Activated naive CD8-positive, alpha-beta T cell treated with anti-CD3 and anti-CD28 coated beads, Interleukin-2, amount 10 ng/mL, durations not matched to agents 7 days and 5 days (primary cell): ENCODE data around the gene ADRA2B. TPM values are rescaled to one million over a fixed set of nuclear protein-coding genes. Genes with fewer than 3 reads are reported as not detected.

Experiments used
- ATAC-seq: fragments of 150-1000 bp; cut with Tn5 transposase; one replicate; pipeline ENCODE4 v1.10.0; 2021; ENCODE audit warnings: low read depth, moderate library complexity
- POLR2A ChIA-PET: fragments of 350-600 bp; sonication (Branson Sonifier 250); formaldehyde crosslinking; loops from one replicate; lab custom pipeline; 2021; ENCODE audit warnings: antibody characterized with exemption; lab: Charles Lee
- DNase-seq: peaks from one replicate; pipeline ENCODE4 v3.0.0; 2021
- H3K27ac Mint-ChIP-seq: one replicate; pipeline ENCODE4 v1.8.0; 2022; ENCODE audit warnings: mild to moderate bottlenecking, mixed read lengths
- H3K27me3 Mint-ChIP-seq: one replicate; pipeline ENCODE4 v1.8.0; 2022; ENCODE audit warnings: mild to moderate bottlenecking, moderate library complexity, mixed read lengths
- H3K36me3 Mint-ChIP-seq: one replicate; pipeline ENCODE4 v1.8.0; 2021; ENCODE audit warnings: mild to moderate bottlenecking, mixed read lengths
- H3K4me1 Mint-ChIP-seq: one replicate; pipeline ENCODE4 v1.8.0; 2021; ENCODE audit warnings: mixed read lengths
- H3K4me3 Mint-ChIP-seq: one replicate; pipeline ENCODE4 v1.8.0; 2022; ENCODE audit warnings: mild to moderate bottlenecking, moderate library complexity, mixed read lengths
- H3K9me3 Mint-ChIP-seq: one replicate; pipeline ENCODE4 v1.8.0; 2021; ENCODE audit warnings: mixed read lengths
- total RNA-seq, 2 experiments: library from RNA; stranded (reverse); gene quantifications; one replicate each; pipeline ENCODE4 v1.2.3, GENCODE V29; 2021

Gene ADRA2B
- total RNA-seq, 2 experiments from 2014 or later = 0.17 to 0.26 TPM

DNA sequence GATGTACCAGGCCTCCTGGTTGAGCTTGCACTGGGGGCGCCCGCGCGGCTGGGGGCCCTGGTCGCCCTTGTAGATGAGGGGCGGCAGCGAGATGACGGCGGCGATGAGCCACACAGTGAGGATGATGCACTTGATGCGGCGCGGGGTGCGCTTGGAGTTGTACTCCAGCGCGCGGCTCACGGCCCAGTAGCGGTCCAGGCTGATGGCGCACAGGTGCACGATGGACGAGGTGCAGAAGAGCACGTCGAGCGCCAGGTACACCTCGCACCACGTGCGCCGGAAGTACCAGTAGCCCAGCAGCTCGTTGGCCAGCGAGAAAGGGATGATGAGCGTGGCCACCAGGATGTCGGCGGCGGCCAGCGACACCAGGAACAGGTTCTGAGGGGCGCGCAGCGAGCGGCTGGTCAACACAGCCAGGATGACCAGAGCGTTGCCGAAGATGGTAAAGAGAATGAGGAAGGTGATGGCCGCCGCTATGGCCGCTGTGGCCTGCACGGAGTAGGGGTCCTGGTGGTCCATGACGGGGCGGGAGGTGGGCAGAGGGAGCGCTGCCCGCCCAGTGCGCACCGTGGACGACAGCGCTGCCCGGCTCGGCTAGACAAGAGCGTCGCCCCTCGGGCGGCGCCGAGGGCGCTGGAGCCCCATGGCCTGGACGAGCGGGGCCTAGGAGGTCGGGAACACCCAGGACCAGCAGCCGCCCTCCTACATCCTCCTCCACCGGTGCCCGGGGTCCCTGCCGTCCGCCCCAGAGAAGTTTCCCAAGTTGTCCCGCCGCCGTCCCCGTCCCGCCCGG lies 544 bp downstream of the ADRA2B start:
- Mint-ChIP-seq H3K27me3 (peaks cover 28% of the 10 kb centered on the region), H3K4me3 (peak overlapping the region; percentile 76), H3K27ac (no peak overlapping the region), H3K36me3 (no peaks in the 10 kb centered on the region), H3K9me3 (no peaks in the 10 kb centered on the region), H3K4me1 (peaks cover 15% of the 10 kb centered on the region)
- DNase-seq (no peak), ATAC-seq (no peak)
- POLR2A ChIA-PET = no interaction called here

DNA sequence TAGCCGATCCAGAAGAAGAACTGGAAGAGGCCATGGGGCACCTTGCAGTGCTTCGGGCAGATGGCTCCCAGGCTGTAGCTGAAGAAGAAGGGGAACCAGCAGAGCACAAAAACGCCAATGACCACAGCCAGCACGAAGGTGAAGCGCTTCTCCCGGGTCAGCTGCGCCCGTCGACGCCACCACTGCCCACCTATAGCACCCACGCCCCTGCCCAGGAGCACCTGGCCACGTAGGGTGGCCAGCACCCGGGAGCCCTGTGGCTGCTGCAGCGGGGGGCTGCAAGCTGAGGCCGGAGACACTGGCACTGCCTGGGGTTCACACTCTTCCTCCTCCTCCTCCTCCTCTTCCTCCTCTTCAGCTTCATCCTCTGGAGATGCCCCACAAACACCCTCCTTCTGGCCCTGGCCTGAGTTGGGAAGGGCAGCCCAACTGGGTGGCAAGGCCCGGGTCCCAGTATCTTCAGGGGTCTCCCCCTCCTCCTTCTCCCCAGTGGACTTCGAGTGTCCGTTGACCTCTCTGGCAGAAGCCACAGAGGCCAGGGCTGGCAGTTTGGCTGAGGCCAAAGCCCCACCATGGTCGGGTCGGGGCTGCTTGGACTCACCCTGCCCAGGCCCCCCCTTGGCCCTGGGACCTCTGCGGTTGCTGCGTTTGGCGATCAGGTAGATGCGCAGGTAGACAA lies 1.3 kb downstream of the ADRA2B start:
- H3K4me3 Mint-ChIP-seq = peak overlapping the region; percentile 76
- ATAC-seq (no peak), DNase-seq (peak; percentile 34)
- POLR2A ChIA-PET = no interaction called here
- no peak overlapping the region for H3K27ac Mint-ChIP-seq
- H3K27me3 Mint-ChIP-seq = peaks cover 21% of the 10 kb centered on the region
- H3K9me3 Mint-ChIP-seq = no peaks in the 10 kb centered on the region
- no peaks in the 10 kb centered on the region for H3K36me3 Mint-ChIP-seq
- H3K4me1 Mint-ChIP-seq = peaks cover 9% of the 10 kb centered on the region

DNA sequence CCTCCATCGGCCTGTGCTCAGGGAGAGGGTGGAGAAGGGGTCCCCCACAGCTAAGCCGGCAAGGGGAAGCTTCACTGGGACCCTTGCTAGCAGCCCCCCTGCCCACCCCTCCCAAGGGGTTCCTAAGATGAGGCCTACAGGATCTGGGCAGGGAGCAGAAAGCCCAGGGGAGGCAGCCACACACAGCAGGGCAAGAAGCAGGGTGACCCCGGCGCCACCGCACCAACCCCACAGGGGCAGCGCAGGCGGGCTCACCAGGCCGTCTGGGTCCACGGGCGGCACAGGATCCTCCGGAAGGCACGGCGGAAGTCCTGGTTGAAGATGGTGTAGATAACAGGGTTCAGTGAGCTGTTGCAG lies 1.8 kb downstream of the ADRA2B start:
- peaks cover 5% of the 10 kb centered on the region for H3K4me1 Mint-ChIP-seq
- no peaks in the 10 kb centered on the region for H3K9me3 Mint-ChIP-seq
- no peak for ATAC-seq
- H3K27me3 Mint-ChIP-seq = peaks cover 17% of the 10 kb centered on the region
- POLR2A ChIA-PET = no interaction called here
- H3K36me3 Mint-ChIP-seq = no peaks in the 10 kb centered on the region
- DNase-seq = no peak
- H3K27ac Mint-ChIP-seq = no peak overlapping the region
- H3K4me3 Mint-ChIP-seq = no peak overlapping the region

DNA sequence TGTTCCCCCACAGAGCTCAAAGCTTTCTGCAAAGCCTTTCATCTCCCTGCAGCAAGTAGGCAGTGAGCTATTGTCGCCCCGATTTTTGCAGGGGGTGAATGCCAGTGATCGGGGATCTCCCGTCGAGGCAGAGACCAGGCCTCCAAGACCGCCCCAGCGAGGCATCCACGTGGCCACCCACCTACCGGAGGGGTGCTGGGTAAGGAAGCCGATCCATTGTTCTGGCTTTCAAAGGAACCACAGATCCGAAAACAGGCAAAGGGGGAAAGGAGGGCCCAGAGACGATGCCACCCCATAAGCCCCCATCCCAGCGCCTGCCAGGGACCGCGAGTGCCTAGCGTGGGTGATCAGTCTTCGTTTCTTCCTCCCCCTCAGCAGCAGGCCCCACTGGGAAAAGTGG lies 2.4 kb downstream of the ADRA2B start:
- Mint-ChIP-seq H3K36me3 (no peaks in the 10 kb centered on the region), H3K9me3 (no peaks in the 10 kb centered on the region), H3K27me3 (peaks cover 16% of the 10 kb centered on the region), H3K27ac (no peak overlapping the region), H3K4me3 (no peak overlapping the region), H3K4me1 (peaks cover 5% of the 10 kb centered on the region)
- ATAC-seq = no peak
- peak; percentile 13 for DNase-seq
- POLR2A ChIA-PET = no interaction called here

DNA sequence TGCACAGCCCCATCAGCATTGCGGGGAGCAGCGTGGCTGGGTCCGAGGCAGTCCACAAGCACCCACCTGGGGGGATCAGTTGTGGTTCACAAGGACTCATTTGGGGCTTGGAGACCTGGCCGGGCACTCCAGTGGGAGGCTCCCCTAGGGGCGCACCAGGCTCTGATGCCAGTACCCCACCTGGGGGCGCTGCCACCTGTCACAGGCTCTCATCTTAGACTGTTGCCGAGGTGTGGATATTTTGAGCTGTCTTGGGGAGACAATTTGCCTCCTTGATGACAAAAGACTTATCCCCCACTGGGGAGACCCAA lies 3.0 kb downstream of the ADRA2B start:
- POLR2A ChIA-PET = no interaction called here
- peaks cover 15% of the 10 kb centered on the region for H3K27me3 Mint-ChIP-seq
- H3K9me3 Mint-ChIP-seq = no peaks in the 10 kb centered on the region
- no peak overlapping the region for H3K27ac Mint-ChIP-seq
- H3K36me3 Mint-ChIP-seq = no peaks in the 10 kb centered on the region
- peak; percentile 32 for DNase-seq
- peaks cover 5% of the 10 kb centered on the region for H3K4me1 Mint-ChIP-seq
- ATAC-seq = no peak
- H3K4me3 Mint-ChIP-seq = no peak overlapping the region

DNA sequence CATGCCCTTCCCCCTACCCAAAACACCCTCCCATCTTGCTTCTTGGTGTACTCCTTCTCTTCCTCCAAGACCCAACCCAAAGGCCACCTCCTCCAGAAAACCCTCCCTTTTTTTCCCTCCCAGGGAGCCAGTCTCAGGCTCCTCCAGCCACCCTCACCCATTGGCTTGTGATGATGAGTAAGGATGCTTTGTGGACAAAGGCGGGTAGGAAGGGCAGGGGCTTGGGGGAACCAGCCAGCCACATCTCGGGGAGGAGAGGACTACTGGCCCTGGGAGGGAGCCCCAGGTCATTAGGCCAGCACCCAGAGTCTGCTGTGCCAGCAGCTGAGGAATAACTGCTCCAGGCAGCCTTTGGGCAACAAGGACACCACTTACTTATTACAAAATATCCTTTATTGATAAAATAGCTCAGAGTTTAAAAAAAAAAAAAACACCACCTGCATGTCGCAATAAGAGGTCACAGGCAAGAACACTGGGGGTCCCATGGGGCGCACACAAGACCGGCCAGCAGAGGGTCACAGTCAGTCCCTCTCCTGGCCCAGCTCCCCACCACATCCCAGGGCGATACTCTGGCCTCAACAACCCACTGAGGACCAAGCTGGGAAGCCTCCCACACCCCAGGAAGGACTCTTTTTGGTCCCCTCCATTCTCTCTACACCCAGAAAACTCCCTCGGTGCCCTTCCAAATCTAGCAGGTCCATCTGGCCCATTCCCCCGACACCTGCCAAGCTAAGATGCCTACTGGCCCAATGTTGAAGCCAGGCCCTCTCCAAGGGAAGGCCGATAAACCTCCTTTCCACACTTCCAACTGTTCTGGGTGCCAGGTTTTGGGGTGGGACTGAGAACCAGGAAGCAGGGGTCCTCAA lies 3.6 kb downstream of the ADRA2B start:
- DNase-seq = peak; percentile 8
- H3K4me1 Mint-ChIP-seq = peaks cover 5% of the 10 kb centered on the region
- no peaks in the 10 kb centered on the region for H3K9me3 Mint-ChIP-seq
- H3K4me3 Mint-ChIP-seq = no peak overlapping the region
- POLR2A ChIA-PET = no interaction called here
- H3K27ac Mint-ChIP-seq = no peak overlapping the region
- ATAC-seq = no peak
- no peaks in the 10 kb centered on the region for H3K36me3 Mint-ChIP-seq
- H3K27me3 Mint-ChIP-seq = peaks cover 11% of the 10 kb centered on the region

DNA sequence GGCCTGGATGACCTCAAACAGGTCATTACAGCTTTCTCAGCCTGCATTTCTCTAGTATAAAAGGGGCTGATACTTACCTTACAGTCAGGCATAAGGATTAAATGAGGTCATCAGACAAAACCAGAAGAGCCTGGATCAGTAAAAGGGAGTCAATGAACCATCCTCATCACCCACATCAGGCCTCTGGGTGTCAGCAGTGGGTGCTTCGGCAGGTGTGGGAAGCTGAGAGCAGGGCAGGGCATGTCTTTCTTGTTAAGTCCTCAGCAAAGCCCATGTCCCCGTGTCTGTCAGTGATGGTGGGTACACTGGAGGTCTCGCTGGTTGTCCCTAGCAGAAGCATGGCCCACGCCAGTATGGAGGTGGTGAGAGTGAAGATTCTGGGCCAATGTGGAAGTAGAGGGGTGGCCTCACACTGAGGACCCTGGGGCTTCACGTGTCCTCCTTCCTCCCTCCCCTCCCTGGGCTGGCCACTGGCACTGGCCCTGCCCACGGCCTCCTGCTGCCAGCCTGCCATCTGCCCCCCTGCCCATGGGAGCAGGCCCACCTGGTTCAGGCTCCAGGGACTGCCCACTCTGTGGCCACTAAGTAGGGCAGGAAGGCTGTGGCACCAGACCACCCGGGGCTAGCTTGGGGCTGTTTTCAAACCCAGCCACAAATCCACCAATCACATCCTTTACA lies 4.4 kb downstream of the ADRA2B start:
- POLR2A ChIA-PET = no interaction called here
- Mint-ChIP-seq H3K4me1 (peaks cover 3% of the 10 kb centered on the region), H3K36me3 (no peaks in the 10 kb centered on the region), H3K4me3 (no peak overlapping the region), H3K27ac (no peak overlapping the region), H3K27me3 (peaks cover 9% of the 10 kb centered on the region), H3K9me3 (no peaks in the 10 kb centered on the region)
- ATAC-seq (no peak), DNase-seq (peak; percentile 29)

DNA sequence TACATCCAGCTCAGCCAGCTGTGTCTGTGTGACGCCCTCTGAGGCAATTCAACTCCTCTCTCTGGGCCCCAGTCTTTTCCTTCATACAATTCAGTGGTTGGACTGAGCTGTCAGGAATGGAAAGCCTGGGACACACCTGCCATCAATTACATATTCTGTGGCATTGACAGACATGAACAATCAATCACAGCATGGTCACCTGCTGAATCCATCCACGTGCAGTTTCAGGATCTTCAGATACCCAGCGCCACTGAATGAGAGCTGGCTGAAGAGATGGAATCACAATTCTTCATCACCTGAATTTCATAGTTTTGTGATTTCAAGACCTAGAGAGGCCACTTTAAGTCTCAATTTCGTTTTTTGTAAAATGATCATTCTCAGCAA lies 5.1 kb downstream of the ADRA2B start:
- Mint-ChIP-seq H3K27ac (no peak overlapping the region), H3K36me3 (no peaks in the 10 kb centered on the region), H3K4me1 (peaks cover 3% of the 10 kb centered on the region), H3K27me3 (peaks cover 9% of the 10 kb centered on the region), H3K9me3 (no peaks in the 10 kb centered on the region), H3K4me3 (no peak overlapping the region)
- POLR2A ChIA-PET = no interaction called here
- ATAC-seq (no peak), DNase-seq (no peak)

DNA sequence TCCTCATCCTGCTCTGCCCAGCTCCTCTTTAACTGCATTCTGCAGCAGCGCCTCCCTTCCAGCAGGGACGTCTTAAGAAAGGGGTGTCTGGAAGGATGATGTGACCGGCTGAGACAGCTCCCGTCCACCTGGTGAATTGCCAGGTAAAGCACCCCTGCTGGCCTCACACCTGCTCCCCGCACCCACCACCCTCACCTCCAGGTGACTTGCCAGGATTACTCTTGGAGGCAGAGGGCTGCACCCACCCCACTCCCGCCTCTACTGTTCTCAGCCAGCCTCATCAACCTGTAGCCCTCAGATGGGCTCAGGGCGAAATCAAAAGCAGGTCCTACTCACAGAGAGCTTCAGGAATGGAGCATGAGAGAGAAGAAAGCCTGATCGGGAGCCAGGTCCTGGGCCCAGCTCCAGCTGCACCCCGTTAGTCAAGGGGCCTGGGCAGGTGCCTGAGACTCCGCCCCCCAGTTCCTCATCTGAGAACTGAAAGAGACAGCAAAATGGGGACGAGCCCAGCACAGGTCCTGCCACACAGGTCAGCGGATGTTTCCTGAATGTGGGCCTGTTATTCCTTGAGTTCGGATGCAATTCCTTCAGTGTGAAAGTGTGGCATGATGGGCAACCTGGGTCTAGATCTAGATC lies 5.6 kb downstream of the ADRA2B start:
- H3K27ac Mint-ChIP-seq = no peak overlapping the region
- POLR2A ChIA-PET = no interaction called here
- no peak for ATAC-seq
- peaks cover 2% of the 10 kb centered on the region for H3K4me1 Mint-ChIP-seq
- H3K27me3 Mint-ChIP-seq = peaks cover 7% of the 10 kb centered on the region
- H3K4me3 Mint-ChIP-seq = no peak overlapping the region
- DNase-seq = peak; percentile 17
- H3K36me3 Mint-ChIP-seq = no peaks in the 10 kb centered on the region
- no peaks in the 10 kb centered on the region for H3K9me3 Mint-ChIP-seq

DNA sequence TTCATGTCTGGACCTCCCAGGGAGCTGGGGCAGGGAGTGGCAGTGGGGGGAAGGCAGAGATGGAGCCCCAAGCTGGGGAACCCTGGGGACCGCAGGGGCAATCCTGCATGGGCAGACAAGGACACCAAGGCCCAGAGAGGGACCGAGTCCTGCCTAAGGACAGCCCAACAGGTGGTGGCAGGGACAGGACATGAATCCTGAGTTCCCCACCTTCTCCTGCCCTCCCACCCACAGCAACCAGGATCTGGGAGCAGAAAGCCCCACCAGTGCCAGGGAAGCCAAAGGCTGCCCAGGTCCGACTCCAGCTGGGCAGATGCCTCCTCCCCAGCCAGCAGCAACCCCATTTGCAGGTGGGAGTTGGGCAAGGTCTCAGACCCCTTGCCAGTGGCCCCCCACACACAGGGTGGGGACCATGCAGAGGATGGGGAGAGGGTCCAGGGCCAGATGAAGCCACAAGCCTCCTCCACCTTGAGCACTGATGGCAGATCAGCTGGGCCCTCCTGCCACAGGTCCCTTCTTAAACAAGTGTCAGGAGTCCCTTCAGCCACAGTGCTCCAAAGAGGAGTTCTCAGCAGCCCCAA lies 6.3 kb downstream of the ADRA2B start:
- no peak overlapping the region for H3K4me3 Mint-ChIP-seq
- H3K27me3 Mint-ChIP-seq = peaks cover 2% of the 10 kb centered on the region
- H3K27ac Mint-ChIP-seq = no peak overlapping the region
- H3K9me3 Mint-ChIP-seq = peaks cover 6% of the 10 kb centered on the region
- no peaks in the 10 kb centered on the region for H3K4me1 Mint-ChIP-seq
- DNase-seq (peak; percentile 19), ATAC-seq (no peak)
- POLR2A ChIA-PET = no interaction called here
- no peaks in the 10 kb centered on the region for H3K36me3 Mint-ChIP-seq

DNA sequence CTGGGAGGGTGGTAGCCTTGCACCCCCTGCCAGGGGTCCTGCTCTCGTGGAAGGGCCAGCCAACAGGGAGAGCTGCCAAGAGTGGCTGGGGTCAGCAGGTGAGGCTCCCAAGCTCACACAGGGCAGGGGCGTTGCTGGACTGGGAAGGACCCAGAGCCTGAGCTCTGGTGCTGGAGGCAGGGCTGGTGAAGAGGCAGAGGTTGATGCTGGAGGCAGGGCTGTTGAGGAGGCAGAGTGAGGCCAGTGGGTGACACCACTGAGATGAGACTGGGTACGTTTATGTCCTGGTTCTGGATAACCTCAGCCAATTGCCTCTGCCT lies 7.0 kb downstream of the ADRA2B start:
- DNase-seq (no peak), ATAC-seq (no peak)
- Mint-ChIP-seq H3K4me1 (no peaks in the 10 kb centered on the region), H3K27me3 (no peaks in the 10 kb centered on the region), H3K36me3 (no peaks in the 10 kb centered on the region), H3K27ac (no peak overlapping the region), H3K4me3 (no peak overlapping the region), H3K9me3 (peaks cover 7% of the 10 kb centered on the region)
- POLR2A ChIA-PET = no interaction called here

DNA sequence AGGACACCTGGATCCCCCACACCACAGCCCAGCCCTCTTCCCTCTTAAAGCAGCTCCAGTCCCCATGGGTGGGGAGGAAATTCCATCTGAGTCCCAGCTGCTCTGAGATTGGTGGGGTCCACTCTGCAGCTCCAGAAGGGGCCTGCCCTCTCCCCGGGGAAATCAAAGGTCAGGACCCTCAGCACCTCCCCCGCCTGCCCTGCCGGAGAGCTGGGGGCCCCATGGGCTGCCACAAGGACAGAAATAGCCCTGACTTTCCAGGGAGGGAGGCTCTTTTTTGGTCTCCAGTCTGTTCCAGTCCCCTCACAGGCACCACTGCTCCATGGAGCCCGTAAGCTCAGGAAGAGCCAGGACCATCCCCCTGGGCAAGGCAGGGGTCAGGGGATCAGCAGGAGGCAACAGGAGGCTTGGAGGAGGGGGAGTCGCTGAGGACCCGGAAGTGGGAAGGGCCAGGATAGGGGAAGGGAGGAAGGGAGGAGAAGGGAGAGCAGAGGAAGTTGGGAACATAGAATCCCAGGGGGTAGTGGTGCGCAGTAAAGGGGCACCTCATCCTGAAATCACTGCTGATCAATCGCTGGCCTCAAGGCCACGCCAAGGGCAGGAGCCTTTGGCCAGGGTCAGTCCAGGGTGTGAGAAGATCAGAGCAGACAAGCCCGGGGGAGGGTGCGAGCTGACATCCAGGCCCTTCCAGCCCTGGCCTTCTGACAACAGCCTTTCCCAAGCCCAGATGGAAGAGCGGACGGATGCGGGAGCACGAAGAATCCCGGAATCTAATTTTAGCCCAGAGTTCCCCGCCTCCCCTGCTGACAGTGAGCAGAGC lies 7.6 kb downstream of the ADRA2B start:
- peaks cover 7% of the 10 kb centered on the region for H3K9me3 Mint-ChIP-seq
- H3K27ac Mint-ChIP-seq = no peak overlapping the region
- no peak for ATAC-seq
- POLR2A ChIA-PET = no interaction called here
- H3K27me3 Mint-ChIP-seq = no peaks in the 10 kb centered on the region
- H3K36me3 Mint-ChIP-seq = no peaks in the 10 kb centered on the region
- H3K4me1 Mint-ChIP-seq = no peaks in the 10 kb centered on the region
- H3K4me3 Mint-ChIP-seq = no peak overlapping the region
- DNase-seq = peak; percentile 21
